HUDEP-2 (cell line): ENCODE results near the gene FAM222B.

ENCODE experiments used
- DNase-seq, 76 experiments: peaks; one replicate each; lab custom pipeline; 2025; ENCODE audit not compliant: unreplicated experiment in 76 of 76; lab: John Stamatoyannopoulos, UW

FAM222B gene

GRCh38 chr17:28748852-28749515 is 93.6 kb downstream of the FAM222B start:
- no peak for DNase-seq

- DNase-seq: no peak
Measured at GRCh38 chr17:28747801-28748750, 94.5 kb downstream of the FAM222B start.

- no peak for DNase-seq
Measured at GRCh38 chr17:28747051-28747691, 95.4 kb downstream of the FAM222B start.

- DNase-seq: no peak
Measured at GRCh38 chr17:28746611-28747050, 96.0 kb downstream of the FAM222B start.

- no peak for DNase-seq
Measured at GRCh38 chr17:28745786-28746411, 96.7 kb downstream of the FAM222B start.

- DNase-seq: peak in 4 of 76 experiments; percentile 12 to 42 (median 17)
Measured at GRCh38 chr17:28744972-28745785, 97.4 kb downstream of the FAM222B start.

- DNase-seq: peak in 26 of 76 experiments; percentile 2 to 60 (median 24)
Measured at GRCh38 chr17:28744104-28744971, 98.3 kb downstream of the FAM222B start.

- peak in 67 of 76 experiments; percentile 24 to 85 (median 67) for DNase-seq
Measured at GRCh38 chr17:28743243-28744103, 99.1 kb downstream of the FAM222B start, which contains the start of gene TRAF4. Gene TRAF4 (plus strand): TSS chr17:28744011. CDS start chr17:28744113, 102 bp downstream.

GRCh38 chr17:28741358-28742349 is 100.9 kb downstream of the FAM222B start:
- DNase-seq: peak in 64 of 76 experiments; percentile 22 to 84 (median 56)

GRCh38 chr17:28740406-28741357 is 101.9 kb downstream of the FAM222B start:
- no peak for DNase-seq

GRCh38 chr17:28738680-28739384 is 103.8 kb downstream of the FAM222B start:
- no peak for DNase-seq

GRCh38 chr17:28737770-28738679 is 104.6 kb downstream of the FAM222B start:
- DNase-seq: peak in 21 of 76 experiments; percentile 5 to 49 (median 29)

GRCh38 chr17:28737316-28737715 is 105.3 kb downstream of the FAM222B start:
- DNase-seq: no peak
